ENCODE data around the gene PXK.

PXK gene

DNA sequence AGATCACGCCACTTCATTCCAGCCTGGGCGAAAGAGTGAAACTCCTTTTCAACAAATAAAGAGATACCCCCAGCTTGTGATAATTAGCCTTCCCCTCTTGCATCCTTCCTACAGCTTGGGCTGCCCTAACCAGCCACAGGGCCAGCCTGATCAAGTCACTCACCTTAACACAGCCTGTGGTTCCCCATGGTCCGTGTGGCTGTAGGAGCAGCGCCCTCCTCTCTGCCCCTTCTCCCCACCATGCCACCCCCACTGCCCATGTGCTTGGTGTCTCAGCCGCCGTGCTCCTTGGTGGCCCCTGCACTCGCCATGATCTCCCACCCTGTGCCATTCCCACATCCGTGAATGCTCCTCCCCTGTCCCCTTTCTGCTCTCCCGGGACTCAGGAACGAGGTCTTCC, 39.8 kb upstream of the PXK start:
- DNase-seq (ENCODE audit: low read depth): no peak
- H3K4me3 ChIP-seq (ENCODE audit: low read depth, low read length): no peak overlapping the region
- in situ Hi-C loops (cut with HindIII; ENCODE audit: low sequenced_read_pairs): no loop called here
- TF ChIP-seq, protein P1, sequence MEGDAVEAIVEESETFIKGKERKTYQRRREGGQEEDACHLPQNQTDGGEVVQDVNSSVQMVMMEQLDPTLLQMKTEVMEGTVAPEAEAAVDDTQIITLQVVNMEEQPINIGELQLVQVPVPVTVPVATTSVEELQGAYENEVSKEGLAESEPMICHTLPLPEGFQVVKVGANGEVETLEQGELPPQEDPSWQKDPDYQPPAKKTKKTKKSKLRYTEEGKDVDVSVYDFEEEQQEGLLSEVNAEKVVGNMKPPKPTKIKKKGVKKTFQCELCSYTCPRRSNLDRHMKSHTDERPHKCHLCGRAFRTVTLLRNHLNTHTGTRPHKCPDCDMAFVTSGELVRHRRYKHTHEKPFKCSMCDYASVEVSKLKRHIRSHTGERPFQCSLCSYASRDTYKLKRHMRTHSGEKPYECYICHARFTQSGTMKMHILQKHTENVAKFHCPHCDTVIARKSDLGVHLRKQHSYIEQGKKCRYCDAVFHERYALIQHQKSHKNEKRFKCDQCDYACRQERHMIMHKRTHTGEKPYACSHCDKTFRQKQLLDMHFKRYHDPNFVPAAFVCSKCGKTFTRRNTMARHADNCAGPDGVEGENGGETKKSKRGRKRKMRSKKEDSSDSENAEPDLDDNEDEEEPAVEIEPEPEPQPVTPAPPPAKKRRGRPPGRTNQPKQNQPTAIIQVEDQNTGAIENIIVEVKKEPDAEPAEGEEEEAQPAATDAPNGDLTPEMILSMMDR (IDR thresholded peaks at IDR 0.05; ENCODE audit: low read depth, low read length, missing control alignments): no peak

DNA sequence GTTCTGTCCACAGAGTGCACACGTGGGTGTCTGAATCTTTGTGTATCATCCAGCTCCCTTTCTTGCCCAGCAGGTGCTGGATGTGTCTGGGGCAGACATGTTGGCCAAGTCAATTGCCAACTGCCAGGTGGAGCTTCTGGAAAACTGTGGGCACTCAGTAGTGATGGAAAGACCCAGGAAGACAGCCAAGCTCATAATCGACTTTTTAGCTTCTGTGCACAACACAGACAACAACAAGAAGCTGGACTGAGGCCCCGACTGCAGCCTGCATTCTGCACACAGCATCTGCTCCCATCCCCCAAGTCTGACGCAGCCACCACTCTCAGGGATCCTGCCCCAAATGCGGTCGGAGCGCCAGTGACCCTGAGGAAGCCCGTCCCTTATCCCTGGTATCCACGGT, 39.2 kb upstream of the PXK start:
- TF ChIP-seq, protein P1 (IDR thresholded peaks at IDR 0.05; ENCODE audit: low read depth, low read length, missing control alignments): no peak
- no peak overlapping the region for H3K4me3 ChIP-seq (ENCODE audit: low read depth, low read length)
- in situ Hi-C loops (cut with HindIII; ENCODE audit: low sequenced_read_pairs): no loop called here
- DNase-seq (ENCODE audit: low read depth): no peak

DNA sequence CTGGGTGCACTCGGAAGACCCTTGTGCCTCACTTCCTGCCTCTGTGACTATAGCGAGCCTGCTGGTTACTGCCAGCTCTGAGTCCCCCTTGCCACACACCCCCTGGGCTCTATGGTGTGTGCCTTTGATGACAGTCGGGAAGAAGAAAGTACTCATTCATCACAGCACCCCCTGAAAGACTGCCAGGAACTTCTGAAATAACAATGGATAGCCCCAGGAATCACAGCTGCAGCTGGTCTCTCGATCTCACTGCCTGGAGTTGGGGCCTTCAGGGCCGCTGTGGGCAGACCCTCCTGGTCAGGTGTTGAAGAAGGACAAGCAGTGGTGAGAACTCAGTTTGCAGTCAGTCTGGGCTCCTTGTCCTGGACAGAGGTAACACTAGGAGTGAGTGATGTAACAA, 36.4 kb upstream of the PXK start:
- TF ChIP-seq, protein P1 (IDR thresholded peaks at IDR 0.05; ENCODE audit: low read depth, low read length, missing control alignments): no peak

DNA sequence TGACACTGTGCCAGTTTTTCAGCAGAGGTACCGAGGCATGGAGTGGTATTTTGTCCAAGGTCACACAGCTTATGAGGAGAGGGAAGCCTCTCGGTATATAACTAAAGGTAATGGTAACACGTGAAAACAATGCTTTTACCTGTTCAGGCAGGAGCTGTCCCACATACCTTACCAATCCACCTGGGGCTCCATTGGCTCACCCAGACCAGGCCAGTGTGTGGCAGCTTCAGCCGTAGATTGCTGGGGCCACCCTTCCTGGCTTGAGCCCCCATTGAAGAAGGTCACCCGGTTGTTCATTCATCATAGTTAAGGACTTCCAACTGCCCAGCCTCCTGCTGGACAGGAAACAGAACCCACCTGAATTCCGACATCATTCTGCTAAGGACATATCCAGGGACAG, 35.8 kb upstream of the PXK start:
- H3K4me3 ChIP-seq (ENCODE audit: low read depth, low read length): no peak overlapping the region
- in situ Hi-C loops (cut with HindIII; ENCODE audit: low sequenced_read_pairs): no loop called here
- TF ChIP-seq, protein P1 (IDR thresholded peaks at IDR 0.05; ENCODE audit: low read depth, low read length, missing control alignments): no peak
- no peak for DNase-seq (ENCODE audit: low read depth)

More for the DNA sequence above, 36.4 kb upstream of the PXK start:
- in situ Hi-C loops (cut with HindIII; ENCODE audit: low sequenced_read_pairs): no loop called here
- H3K4me3 ChIP-seq (ENCODE audit: low read depth, low read length): no peak overlapping the region
- DNase-seq (ENCODE audit: low read depth): no peak

DNA sequence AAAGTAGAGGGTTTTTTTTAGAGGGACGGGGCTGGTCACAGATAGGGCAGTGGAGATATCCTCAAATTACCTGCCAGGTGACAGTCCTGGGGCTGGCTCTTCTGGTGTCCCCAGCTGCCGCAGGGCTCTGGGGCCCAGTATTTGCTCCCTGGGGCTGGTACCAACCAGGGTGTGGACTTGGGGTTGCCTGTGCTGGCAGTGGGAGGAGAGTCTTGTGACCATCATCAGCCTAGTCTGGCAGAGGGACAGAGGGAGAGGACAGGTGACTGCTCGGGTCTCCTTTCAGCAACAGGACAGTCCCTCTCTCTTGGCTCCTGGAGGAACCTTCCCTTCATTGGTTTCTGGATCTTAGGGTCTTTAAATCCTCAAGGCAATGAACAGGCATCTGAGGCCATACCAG, 34.5 kb upstream of the PXK start:
- no peak overlapping the region for H3K4me3 ChIP-seq (ENCODE audit: low read depth, low read length)
- no peak for DNase-seq (ENCODE audit: low read depth)
- in situ Hi-C loops (cut with HindIII; ENCODE audit: low sequenced_read_pairs): no loop called here
- TF ChIP-seq, protein P1 (IDR thresholded peaks at IDR 0.05; ENCODE audit: low read depth, low read length, missing control alignments): no peak

DNA sequence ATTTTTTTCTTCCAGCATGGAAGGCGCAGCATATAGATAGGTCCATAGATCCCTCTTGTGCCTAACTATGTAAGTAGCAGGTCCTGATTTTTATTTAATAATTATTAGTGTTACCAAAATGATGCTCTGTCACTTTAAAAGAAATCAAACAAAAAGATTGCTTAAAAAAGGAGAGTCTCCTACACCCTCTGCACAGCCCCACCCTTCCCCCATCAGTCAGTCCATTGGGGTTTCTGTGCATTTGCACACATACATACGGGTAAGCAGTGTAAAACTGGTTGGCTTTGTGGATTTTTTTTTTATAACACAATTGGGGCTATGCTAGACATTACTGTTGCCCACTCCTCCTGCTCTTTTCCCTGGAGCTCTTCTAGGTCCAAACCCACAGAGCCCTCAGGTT, 33.6 kb upstream of the PXK start:
- no peak for DNase-seq (ENCODE audit: low read depth)
- H3K4me3 ChIP-seq (ENCODE audit: low read depth, low read length): no peak overlapping the region
- in situ Hi-C loops (cut with HindIII; ENCODE audit: low sequenced_read_pairs): no loop called here
- TF ChIP-seq, protein P1 (IDR thresholded peaks at IDR 0.05; ENCODE audit: low read depth, low read length, missing control alignments): no peak

Measured in astrocyte of the cerebellum (primary cell).